PFSK-1 (cell line): ENCODE data around the gene MEGF11.

Experiments used
- REST ChIP-seq, 2 experiments: IDR thresholded peaks; 2 replicates each; pipeline versions ENCODE4 v1.6.1 to v1.8.0; 2011 to 2012; ENCODE audit warnings: low read depth in 2 of 2, low read length in 2 of 2, control low read depth in 1 of 2, inconsistent platforms in 1 of 2, mild to moderate bottlenecking in 1 of 2, moderate library complexity in 1 of 2; ENCODE audit not compliant: insufficient read depth in 1 of 2
- SIN3A ChIP-seq: IDR thresholded peaks from 2 replicates; pipeline ENCODE4 v1.6.1; 2012; ENCODE audit warnings: mild to moderate bottlenecking, low read length, moderate library complexity, borderline replicate concordance; ENCODE audit not compliant: insufficient read depth

GRCh38 chr15:66292571-66293418, 39.2 kb upstream of the MEGF11 start:
- TF ChIP-seq SIN3A, result no peak
- no peak for TF ChIP-seq REST (IDR thresholded peaks at IDR 0.05; ENCODE audit: insufficient read depth in 1 of 2, low read depth in 2 of 2, low read length in 2 of 2)
